ENCODE data around the gene DCXR.

Gene DCXR

GRCh38 chr17:82018152-82018988 is 19.1 kb downstream of the DCXR start:
- no peak for DNase-seq (ENCODE audit: low read depth, low spot score)
- H3K36me3 ChIP-seq (ENCODE audit: insufficient read depth, insufficient read length, low read length): peaks cover 50% of the 10 kb centered on the region
- no peak overlapping the region for H3K9ac ChIP-seq (ENCODE audit: insufficient read length, low read depth)

GRCh38 chr17:82017612-82018151 is 19.8 kb downstream of the DCXR start:
- Histone ChIP-seq H3K9me3 (ENCODE audit: insufficient read depth, low read length) (no peaks in the 10 kb centered on the region), H3K4me1 (ENCODE audit: insufficient read depth, insufficient read length) (peaks cover 35% of the 10 kb centered on the region), H3K9ac (ENCODE audit: insufficient read length, low read depth) (no peak overlapping the region), H3K36me3 (ENCODE audit: insufficient read depth, insufficient read length, low read length) (peaks cover 50% of the 10 kb centered on the region), H3K4me3 (ENCODE audit: insufficient read length, low read depth) (no peak overlapping the region), H3K27me3 (ENCODE audit: insufficient read depth, insufficient read length) (no peaks in the 10 kb centered on the region)
- DNase-seq (ENCODE audit: low read depth, low spot score): no peak
- TF ChIP-seq YY1 (IDR thresholded peaks at IDR 0.05; ENCODE audit: insufficient read depth, insufficient read length) (no peak), ZNF274 (IDR thresholded peaks at IDR 0.05; ENCODE audit: low read depth, low read length) (no peak)

More at GRCh38 chr17:82018152-82018988, 19.1 kb downstream of the DCXR start:
- no peaks in the 10 kb centered on the region for H3K27me3 ChIP-seq (ENCODE audit: insufficient read depth, insufficient read length)
- TF ChIP-seq YY1 (IDR thresholded peaks at IDR 0.05; ENCODE audit: insufficient read depth, insufficient read length) (no peak), SUZ12 (IDR thresholded peaks at IDR 0.05; ENCODE audit: extremely low read depth, insufficient read depth, insufficient read length) (no peak), ZNF274 (IDR thresholded peaks at IDR 0.05; ENCODE audit: low read depth, low read length) (no peak)
- H3K4me3 ChIP-seq (ENCODE audit: insufficient read length, low read depth): no peak overlapping the region
- peaks cover 32% of the 10 kb centered on the region for H3K4me1 ChIP-seq (ENCODE audit: insufficient read depth, insufficient read length)
- H3K9me3 ChIP-seq (ENCODE audit: insufficient read depth, low read length): no peaks in the 10 kb centered on the region

- H3K9me3 ChIP-seq (ENCODE audit: insufficient read depth, low read length): no peaks in the 10 kb centered on the region
- H3K27me3 ChIP-seq (ENCODE audit: insufficient read depth, insufficient read length): no peaks in the 10 kb centered on the region
- H3K36me3 ChIP-seq (ENCODE audit: insufficient read depth, insufficient read length, low read length): peaks cover 52% of the 10 kb centered on the region
- no peak for DNase-seq (ENCODE audit: low read depth, low spot score)
- H3K4me3 ChIP-seq (ENCODE audit: insufficient read length, low read depth): no peak overlapping the region
- peaks cover 38% of the 10 kb centered on the region for H3K4me1 ChIP-seq (ENCODE audit: insufficient read depth, insufficient read length)
- no peak overlapping the region for H3K9ac ChIP-seq (ENCODE audit: insufficient read length, low read depth)
- no peak for TF ChIP-seq YY1 (IDR thresholded peaks at IDR 0.05; ENCODE audit: insufficient read depth, insufficient read length)
- TF ChIP-seq SUZ12 (IDR thresholded peaks at IDR 0.05; ENCODE audit: extremely low read depth, insufficient read depth, insufficient read length): no peak
- no peak for TF ChIP-seq ZNF274 (IDR thresholded peaks at IDR 0.05; ENCODE audit: low read depth, low read length)
Observed at GRCh38 chr17:82016875-82017459, 20.5 kb downstream of the DCXR start.

GRCh38 chr17:82016061-82016874 is 21.2 kb downstream of the DCXR start:
- H3K27me3 ChIP-seq (ENCODE audit: insufficient read depth, insufficient read length): no peaks in the 10 kb centered on the region
- TF ChIP-seq YY1 (IDR thresholded peaks at IDR 0.05; ENCODE audit: insufficient read depth, insufficient read length) (no peak), SUZ12 (IDR thresholded peaks at IDR 0.05; ENCODE audit: extremely low read depth, insufficient read depth, insufficient read length) (no peak), ZNF274 (IDR thresholded peaks at IDR 0.05; ENCODE audit: low read depth, low read length) (no peak)
- no peaks in the 10 kb centered on the region for H3K9me3 ChIP-seq (ENCODE audit: insufficient read depth, low read length)
- peaks cover 58% of the 10 kb centered on the region for H3K36me3 ChIP-seq (ENCODE audit: insufficient read depth, insufficient read length, low read length)
- H3K4me1 ChIP-seq (ENCODE audit: insufficient read depth, insufficient read length): peaks cover 43% of the 10 kb centered on the region
- H3K4me3 ChIP-seq (ENCODE audit: insufficient read length, low read depth): no peak overlapping the region
- no peak overlapping the region for H3K9ac ChIP-seq (ENCODE audit: insufficient read length, low read depth)
- DNase-seq (ENCODE audit: low read depth, low spot score): no peak

GRCh38 chr17:82015311-82015971 is 22.1 kb downstream of the DCXR start:
- H3K36me3 ChIP-seq (ENCODE audit: insufficient read depth, insufficient read length, low read length): peaks cover 56% of the 10 kb centered on the region
- H3K27me3 ChIP-seq (ENCODE audit: insufficient read depth, insufficient read length): no peaks in the 10 kb centered on the region
- DNase-seq (ENCODE audit: low read depth, low spot score): no peak
- H3K4me1 ChIP-seq (ENCODE audit: insufficient read depth, insufficient read length): peaks cover 36% of the 10 kb centered on the region
- H3K9ac ChIP-seq (ENCODE audit: insufficient read length, low read depth): peak overlapping the region; percentile 50
- no peak for TF ChIP-seq YY1 (IDR thresholded peaks at IDR 0.05; ENCODE audit: insufficient read depth, insufficient read length)
- no peak for TF ChIP-seq ZNF274 (IDR thresholded peaks at IDR 0.05; ENCODE audit: low read depth, low read length)
- TF ChIP-seq SUZ12 (IDR thresholded peaks at IDR 0.05; ENCODE audit: extremely low read depth, insufficient read depth, insufficient read length): no peak
- H3K4me3 ChIP-seq (ENCODE audit: insufficient read length, low read depth): no peak overlapping the region
- no peaks in the 10 kb centered on the region for H3K9me3 ChIP-seq (ENCODE audit: insufficient read depth, low read length)

- no peak overlapping the region for H3K4me3 ChIP-seq (ENCODE audit: insufficient read length, low read depth)
- H3K4me1 ChIP-seq (ENCODE audit: insufficient read depth, insufficient read length): peaks cover 33% of the 10 kb centered on the region
- no peak for TF ChIP-seq ZNF274 (IDR thresholded peaks at IDR 0.05; ENCODE audit: low read depth, low read length)
- no peak for TF ChIP-seq SUZ12 (IDR thresholded peaks at IDR 0.05; ENCODE audit: extremely low read depth, insufficient read depth, insufficient read length)
- no peak for TF ChIP-seq YY1 (IDR thresholded peaks at IDR 0.05; ENCODE audit: insufficient read depth, insufficient read length)
- DNase-seq (ENCODE audit: low read depth, low spot score): no peak
- H3K36me3 ChIP-seq (ENCODE audit: insufficient read depth, insufficient read length, low read length): peaks cover 57% of the 10 kb centered on the region
- H3K27me3 ChIP-seq (ENCODE audit: insufficient read depth, insufficient read length): no peaks in the 10 kb centered on the region
- peak overlapping the region; percentile 33 for H3K9ac ChIP-seq (ENCODE audit: insufficient read length, low read depth)
- no peaks in the 10 kb centered on the region for H3K9me3 ChIP-seq (ENCODE audit: insufficient read depth, low read length)
Observed at GRCh38 chr17:82014971-82015310, 22.6 kb downstream of the DCXR start.

Data from NT2/D1 (cell line).